ENCODE results near the gene NUDT16.

Gene NUDT16

GRCh38 chr3:131381445-131382291, at the start of gene NUDT16:
Gene NUDT16, plus strand, starts transcription at chr3:131381774. Its CDS starts 31 bp downstream, at chr3:131381805.
- peak; percentile 97 for DNase-seq (ENCODE audit: low spot score)
- TF ChIP-seq CTCF (IDR thresholded peaks at IDR 0.05; ENCODE audit: extremely low read depth, insufficient read depth, missing control alignments): no peak
- in situ Hi-C loops (cut with MboI; ENCODE audit: low pct_unique_long_range_greater_than_20kb, low sequenced_read_pairs, unreplicated experiment): no loop called here

- no peak for TF ChIP-seq CTCF (IDR thresholded peaks at IDR 0.05; ENCODE audit: extremely low read depth, insufficient read depth, missing control alignments)
- in situ Hi-C loops (cut with MboI; ENCODE audit: low pct_unique_long_range_greater_than_20kb, low sequenced_read_pairs, unreplicated experiment): no loop called here
- DNase-seq (ENCODE audit: low spot score): no peak
These were observed 42.5 kb upstream of the NUDT16 start for GRCh38 chr3:131338948-131339640.

GRCh38 chr3:131341761-131342160, 39.8 kb upstream of the NUDT16 start:
- in situ Hi-C loops (cut with MboI; ENCODE audit: low pct_unique_long_range_greater_than_20kb, low sequenced_read_pairs, unreplicated experiment): no loop called here
- DNase-seq (ENCODE audit: low spot score): no peak
- no peak for TF ChIP-seq CTCF (IDR thresholded peaks at IDR 0.05; ENCODE audit: extremely low read depth, insufficient read depth, missing control alignments)

- in situ Hi-C loops (cut with MboI; ENCODE audit: low pct_unique_long_range_greater_than_20kb, low sequenced_read_pairs, unreplicated experiment): no loop called here
- no peak for TF ChIP-seq CTCF (IDR thresholded peaks at IDR 0.05; ENCODE audit: extremely low read depth, insufficient read depth, missing control alignments)
- no peak for DNase-seq (ENCODE audit: low spot score)
These were observed 32.7 kb upstream of the NUDT16 start for GRCh38 chr3:131348911-131349310.

GRCh38 chr3:131349454-131349853, 32.1 kb upstream of the NUDT16 start:
- no peak for TF ChIP-seq CTCF (IDR thresholded peaks at IDR 0.05; ENCODE audit: extremely low read depth, insufficient read depth, missing control alignments)
- no peak for DNase-seq (ENCODE audit: low spot score)
- in situ Hi-C loops (cut with MboI; ENCODE audit: low pct_unique_long_range_greater_than_20kb, low sequenced_read_pairs, unreplicated experiment): no loop called here

GRCh38 chr3:131349946-131350347, 31.6 kb upstream of the NUDT16 start:
- no peak for DNase-seq (ENCODE audit: low spot score)
- TF ChIP-seq CTCF (IDR thresholded peaks at IDR 0.05; ENCODE audit: extremely low read depth, insufficient read depth, missing control alignments): no peak
- in situ Hi-C loops (cut with MboI; ENCODE audit: low pct_unique_long_range_greater_than_20kb, low sequenced_read_pairs, unreplicated experiment): no loop called here

All from GM13977 (cell line).